Urinary bladder (tissue), 4 donors: ENCODE measurements around the gene RGS16. TPM values are rescaled to one million over a fixed set of nuclear protein-coding genes. Genes with fewer than 3 reads are reported as not detected.

ENCODE experiments used
- DNase-seq: peaks from one replicate; pipeline ENCODE4 v3.0.0-alpha.2; 2015; ENCODE audit errors: extremely low spot score
- H3K27ac ChIP-seq: one replicate; pipeline ENCODE4 v1.5.1; 2013; ENCODE audit warnings: low read depth, mild to moderate bottlenecking, moderate library complexity
- H3K36me3 ChIP-seq: one replicate; pipeline ENCODE4 v1.6.1; 2013; ENCODE audit warnings: mild to moderate bottlenecking, moderate library complexity; ENCODE audit not compliant: insufficient read depth
- H3K4me1 ChIP-seq: one replicate; pipeline ENCODE4 v1.6.1; 2013; ENCODE audit warnings: mild to moderate bottlenecking, moderate library complexity; ENCODE audit not compliant: insufficient read depth
- H3K4me3 ChIP-seq: one replicate; pipeline ENCODE4 v1.5.1; 2013; ENCODE audit warnings: low read depth, low read length
- WGBS: extraction: QIAGEN DNeasy Blood & Tissue Kit; methylation state at CpG from one replicate; pipeline ENCODE4 v1.1.7; 2013; 5-methylcytosine and 5-hydroxymethylcytosine counted together
- polyA plus RNA-seq: library from polyadenylated mRNA; stranded (reverse); fragments of 200-250 nt; gene quantifications from one replicate; pipeline ENCODE4 v1.2.3, GENCODE V29; 2013
- total RNA-seq: library from RNA; depleted of rRNA; stranded (reverse); fragments of >200 nt; gene quantifications from one replicate; pipeline ENCODE4 v1.2.3, GENCODE V29; 2014
- donor health status: healthy with polysubstance abuse.
- donor health status: healthy.

Gene RGS16, protein sequence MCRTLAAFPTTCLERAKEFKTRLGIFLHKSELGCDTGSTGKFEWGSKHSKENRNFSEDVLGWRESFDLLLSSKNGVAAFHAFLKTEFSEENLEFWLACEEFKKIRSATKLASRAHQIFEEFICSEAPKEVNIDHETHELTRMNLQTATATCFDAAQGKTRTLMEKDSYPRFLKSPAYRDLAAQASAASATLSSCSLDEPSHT
- total RNA-seq, result 7.9 TPM
- 5.9 TPM for polyA plus RNA-seq

DNA sequence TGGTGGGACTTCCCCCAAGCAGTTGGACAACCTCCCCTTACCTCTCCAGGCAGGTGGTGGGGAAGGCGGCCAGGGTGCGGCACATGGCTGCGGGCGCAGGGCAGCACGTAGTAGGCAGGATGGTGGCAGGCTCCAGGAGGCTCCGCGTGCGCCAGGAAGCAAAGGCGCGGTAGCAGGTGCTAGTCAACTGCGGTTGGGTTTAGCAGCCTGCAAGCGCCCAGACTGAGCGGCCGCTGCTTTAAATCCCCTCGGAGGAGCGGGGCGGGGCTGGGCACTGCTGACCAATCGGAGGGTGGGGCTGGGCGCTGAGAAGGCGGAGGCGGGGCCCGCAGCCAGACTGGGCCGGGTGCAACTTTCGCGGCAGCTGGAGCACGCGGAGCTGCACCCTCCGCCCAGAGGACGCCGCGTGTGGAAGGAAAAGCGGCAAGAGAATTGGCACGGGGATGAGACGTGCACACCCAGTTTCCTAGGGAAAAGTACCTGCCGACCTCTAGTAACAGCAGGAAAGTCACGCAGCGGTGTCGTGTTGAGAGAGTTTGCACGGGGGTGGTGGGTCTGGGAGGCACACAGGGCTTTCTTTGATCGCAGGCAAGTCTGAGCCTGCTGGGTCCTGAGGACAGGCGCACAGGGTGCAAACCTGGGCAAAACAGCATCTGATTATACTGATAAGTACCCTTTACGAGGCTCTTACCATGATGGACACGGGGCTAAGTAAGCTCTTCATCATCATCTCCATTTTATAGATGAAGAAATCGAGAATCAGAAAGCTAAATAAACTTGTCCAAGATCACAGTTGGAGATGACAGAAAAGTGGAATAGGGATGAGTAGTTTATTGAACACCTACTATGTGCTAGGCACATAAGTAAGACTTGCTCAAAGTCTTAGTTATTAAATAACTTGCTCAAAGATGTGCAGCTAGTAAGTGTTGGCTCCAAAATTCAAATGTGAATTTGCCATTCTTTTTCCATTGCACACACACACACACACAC, at the start of gene RGS16:
Gene RGS16, minus strand, starts transcription at position 215 of the 990 bp plus-strand sequence. Its CDS starts 130 bp downstream, at position 85.
- no peaks in the 10 kb centered on the region for H3K36me3 ChIP-seq
- WGBS, result 5% methylated on average over 44 of the region's 44 CpGs
- no peak within 1 kb of the TSS for H3K27ac ChIP-seq
- H3K4me1 ChIP-seq, result no peaks in the 10 kb centered on the region
- peak; percentile 69 for DNase-seq
- H3K4me3 ChIP-seq, result peak within 1 kb of the TSS; percentile 37

DNA sequence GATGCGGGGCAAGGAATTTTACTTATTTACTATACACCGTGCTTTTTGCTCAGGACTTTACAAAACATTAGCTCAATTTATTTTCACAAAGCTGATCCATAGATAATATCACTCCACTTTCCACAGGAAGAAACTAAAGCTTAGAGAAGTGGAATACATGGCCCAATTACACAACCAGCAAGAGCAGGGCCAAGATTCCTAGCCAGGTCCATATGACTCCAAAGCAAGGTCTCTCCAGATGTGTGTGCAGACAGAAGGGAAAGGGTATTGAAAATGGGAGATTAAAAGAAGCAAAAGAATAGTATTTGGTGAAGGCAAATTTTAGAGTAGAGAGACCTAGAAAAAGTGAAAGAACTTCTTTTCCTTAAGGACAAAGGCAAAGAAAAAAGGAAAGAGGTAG, 49.8 kb upstream of the RGS16 start:
- no peak overlapping the region for H3K4me3 ChIP-seq
- DNase-seq, result no peak
- WGBS, result 78% methylated on average over 2 of the region's 2 CpGs
- H3K36me3 ChIP-seq, result no peaks in the 10 kb centered on the region
- no peak overlapping the region for H3K27ac ChIP-seq
- no peaks in the 10 kb centered on the region for H3K4me1 ChIP-seq

DNA sequence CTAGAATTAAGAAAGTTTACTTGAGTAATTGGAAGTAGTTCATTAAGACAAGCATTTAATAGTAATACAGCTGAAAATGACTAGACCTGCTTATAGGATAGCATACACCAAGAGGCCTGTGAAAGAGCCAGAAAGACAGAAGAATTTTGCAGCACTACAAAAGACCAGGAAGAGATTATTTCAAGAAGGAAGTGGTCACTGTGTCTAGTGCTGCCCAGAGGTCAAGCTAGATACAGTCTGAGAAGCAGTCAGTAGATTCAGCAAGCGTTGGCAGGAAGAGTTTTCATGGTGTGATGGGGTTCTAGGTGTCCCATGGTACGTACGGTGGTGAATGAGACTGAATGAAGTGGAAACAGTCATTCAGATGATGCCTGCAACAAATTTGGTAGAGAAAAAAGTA, 48.7 kb upstream of the RGS16 start:
- no peak overlapping the region for H3K27ac ChIP-seq
- H3K4me1 ChIP-seq, result no peaks in the 10 kb centered on the region
- no peaks in the 10 kb centered on the region for H3K36me3 ChIP-seq
- no peak overlapping the region for H3K4me3 ChIP-seq
- DNase-seq, result no peak
- WGBS, result 55% methylated on average over 3 of the region's 3 CpGs

DNA sequence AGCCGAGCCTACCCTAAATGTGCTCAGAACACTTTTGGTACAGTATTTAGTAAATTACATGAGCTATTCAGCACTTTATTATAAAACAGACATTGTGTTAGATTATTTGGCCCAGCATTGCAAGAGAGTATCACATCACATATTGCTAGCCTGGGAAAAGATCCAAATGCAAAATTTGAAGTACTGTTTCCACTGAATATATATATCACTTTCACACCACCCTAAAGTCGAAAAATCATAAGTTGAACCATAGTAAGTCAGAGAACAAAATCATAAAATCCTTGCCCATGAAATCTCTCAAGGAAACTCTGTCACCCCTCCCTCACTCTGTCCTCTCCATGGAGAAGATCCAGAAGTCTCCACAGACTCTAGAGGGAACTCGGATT, 47.1 kb upstream of the RGS16 start:
- no peak for DNase-seq
- 41% methylated on average over 3 of the region's 3 CpGs for WGBS

DNA sequence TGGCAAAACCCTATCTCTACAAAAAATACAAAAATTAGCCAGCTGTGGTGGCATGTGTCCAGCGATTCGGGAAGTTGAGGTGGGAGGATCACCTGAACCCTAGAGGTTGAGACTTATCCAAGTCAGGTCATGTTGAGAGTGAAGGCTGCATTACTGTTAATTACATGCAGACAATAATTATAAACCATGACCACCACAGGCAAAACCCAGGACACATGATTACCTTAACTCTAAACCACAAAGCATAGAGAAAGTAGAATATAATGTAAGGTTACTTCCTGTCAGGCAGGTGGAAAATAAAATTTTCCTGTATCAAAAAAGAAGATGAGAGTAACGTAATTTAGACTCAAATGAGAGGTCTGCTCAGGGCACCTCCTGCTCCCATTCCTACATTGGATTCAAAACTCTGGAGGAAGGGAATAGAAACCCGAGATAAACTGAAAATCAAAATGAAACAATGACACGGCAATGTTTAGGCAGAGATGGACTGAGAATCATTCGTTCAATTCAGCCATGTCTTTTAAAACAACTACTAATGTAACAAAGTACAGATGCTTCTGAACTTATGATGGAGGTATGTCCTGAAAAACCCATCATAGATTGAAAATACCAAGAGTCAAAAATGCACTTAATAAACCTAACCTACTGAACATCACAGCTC, 46.6 kb upstream of the RGS16 start:
- no peaks in the 10 kb centered on the region for H3K4me1 ChIP-seq

More for the DNA sequence above, 47.1 kb upstream of the RGS16 start:
- Histone ChIP-seq H3K4me3 (no peak overlapping the region), H3K27ac (no peak overlapping the region), H3K36me3 (no peaks in the 10 kb centered on the region), H3K4me1 (no peaks in the 10 kb centered on the region)

DNA sequence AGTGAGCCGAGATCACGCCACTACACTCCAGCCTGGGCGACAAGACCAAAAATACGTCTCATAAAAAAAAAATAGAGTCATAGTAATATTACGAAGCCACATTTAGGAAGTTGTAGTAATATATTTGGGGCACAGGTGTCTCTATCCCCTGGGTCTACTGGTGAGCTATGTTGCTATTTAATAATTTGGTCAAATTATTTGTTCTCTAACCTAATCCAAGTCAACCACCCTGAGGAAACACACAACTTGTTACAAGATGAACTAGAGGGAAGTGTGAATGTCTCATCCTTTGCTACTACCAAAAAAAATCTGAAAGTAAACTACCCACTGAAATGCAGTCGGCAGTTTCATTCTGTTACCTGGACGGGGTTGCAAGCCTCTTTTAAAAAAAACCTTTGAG, 44.9 kb upstream of the RGS16 start:
- Histone ChIP-seq H3K27ac (no peak overlapping the region), H3K4me3 (no peak overlapping the region), H3K36me3 (no peaks in the 10 kb centered on the region), H3K4me1 (no peaks in the 10 kb centered on the region)
- DNase-seq, result no peak
- WGBS, result 95% methylated on average over 7 of the region's 7 CpGs

More for the DNA sequence above, 46.6 kb upstream of the RGS16 start:
- no peak for DNase-seq
- WGBS, result 79% methylated on average over 6 of the region's 6 CpGs
- Histone ChIP-seq H3K4me3 (no peak overlapping the region), H3K36me3 (no peaks in the 10 kb centered on the region), H3K27ac (no peak overlapping the region)

DNA sequence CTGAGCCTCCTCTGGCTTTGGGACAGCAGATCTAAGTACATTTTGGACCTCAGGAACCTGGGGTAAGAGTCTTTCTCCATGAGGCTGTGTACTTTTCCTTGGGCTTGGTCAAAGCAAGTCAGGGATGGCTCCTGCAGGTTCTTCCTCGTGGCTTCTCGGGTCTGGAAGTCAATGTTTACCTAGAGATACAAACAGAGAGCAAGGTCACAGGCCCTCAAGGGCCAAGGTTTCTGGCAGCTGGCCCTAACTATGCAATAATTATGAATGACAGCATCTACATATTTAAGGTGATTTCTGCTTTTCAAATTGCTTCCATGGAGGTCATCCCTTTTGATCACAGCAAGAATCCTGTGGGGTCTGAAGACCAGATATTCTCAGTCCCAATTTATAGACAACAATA, 42.5 kb upstream of the RGS16 start:
- 64% methylated on average over 2 of the region's 2 CpGs for WGBS
- Histone ChIP-seq H3K27ac (no peak overlapping the region), H3K4me3 (no peak overlapping the region), H3K4me1 (no peaks in the 10 kb centered on the region), H3K36me3 (no peaks in the 10 kb centered on the region)
- no peak for DNase-seq

DNA sequence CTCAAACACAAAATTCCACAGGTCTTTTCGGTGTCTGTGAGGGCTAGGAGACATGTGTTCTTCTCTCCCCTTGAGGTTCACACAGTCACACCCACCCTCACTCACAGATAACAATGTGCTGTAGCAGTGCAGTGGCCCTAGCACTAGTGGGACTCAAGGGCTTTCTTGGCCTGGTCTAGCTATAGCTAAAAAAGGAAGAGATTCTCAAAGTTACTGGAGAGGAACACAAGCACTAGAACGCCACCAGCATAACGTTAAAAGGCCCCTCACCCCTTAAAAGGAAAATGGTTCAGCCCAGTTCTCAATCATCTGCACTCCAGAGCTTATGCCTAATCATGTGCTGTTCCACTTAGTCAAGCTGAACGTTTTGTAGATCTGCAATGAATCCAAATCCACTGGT, 40.7 kb upstream of the RGS16 start:
- no peaks in the 10 kb centered on the region for H3K36me3 ChIP-seq
- no peak overlapping the region for H3K4me3 ChIP-seq
- no peak for DNase-seq
- H3K27ac ChIP-seq, result no peak overlapping the region
- whole genome bisulfite sequencing, result 68% methylated on average over 4 of the region's 4 CpGs
- H3K4me1 ChIP-seq, result no peaks in the 10 kb centered on the region

DNA sequence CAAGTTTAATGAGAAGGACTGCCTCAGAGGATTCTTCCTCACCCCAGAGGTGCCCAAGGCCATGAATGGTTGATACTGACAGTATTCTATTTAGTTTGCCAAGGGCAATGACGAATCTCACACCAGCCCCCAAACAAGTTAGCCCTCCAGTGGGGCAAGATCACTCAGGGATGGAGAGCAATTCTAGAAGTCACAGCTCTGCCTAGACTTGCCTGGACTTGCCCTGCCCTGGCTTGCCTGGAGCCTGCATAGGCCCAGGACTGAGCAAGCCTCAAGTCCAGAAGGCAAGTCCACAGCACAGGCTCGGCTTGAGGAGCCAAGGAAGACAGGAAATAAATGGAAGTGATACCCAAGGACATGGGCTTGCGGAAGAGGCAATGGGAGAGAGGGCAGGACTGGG, 39.5 kb upstream of the RGS16 start:
- Histone ChIP-seq H3K4me1 (no peaks in the 10 kb centered on the region), H3K4me3 (no peak overlapping the region), H3K36me3 (no peaks in the 10 kb centered on the region), H3K27ac (no peak overlapping the region)
- WGBS, result 88% methylated on average over 3 of the region's 3 CpGs
- DNase-seq, result no peak

DNA sequence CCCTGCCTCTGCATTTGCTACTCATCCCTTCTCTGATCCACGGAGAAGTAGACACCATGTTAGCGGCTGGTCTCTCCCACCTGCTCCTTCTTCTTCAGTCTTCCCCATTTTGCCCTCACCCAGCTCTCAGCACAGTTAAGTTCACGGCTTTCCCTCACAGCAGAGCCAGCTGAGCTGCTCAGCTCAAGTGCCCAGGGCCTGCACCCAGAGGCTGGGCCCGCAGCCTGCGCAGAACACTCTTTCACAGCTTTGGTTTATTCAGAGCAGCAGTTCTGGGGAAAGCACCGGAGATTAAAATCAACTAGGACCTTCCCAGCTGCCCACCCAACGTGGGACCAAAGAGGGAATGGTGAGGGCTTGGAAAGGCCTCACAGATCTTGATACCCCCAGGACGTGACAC, 38.3 kb upstream of the RGS16 start:
- Histone ChIP-seq H3K4me1 (no peaks in the 10 kb centered on the region), H3K27ac (no peak overlapping the region), H3K36me3 (no peaks in the 10 kb centered on the region), H3K4me3 (no peak overlapping the region)
- WGBS, result 93% methylated on average over 8 of the region's 8 CpGs
- no peak for DNase-seq

DNA sequence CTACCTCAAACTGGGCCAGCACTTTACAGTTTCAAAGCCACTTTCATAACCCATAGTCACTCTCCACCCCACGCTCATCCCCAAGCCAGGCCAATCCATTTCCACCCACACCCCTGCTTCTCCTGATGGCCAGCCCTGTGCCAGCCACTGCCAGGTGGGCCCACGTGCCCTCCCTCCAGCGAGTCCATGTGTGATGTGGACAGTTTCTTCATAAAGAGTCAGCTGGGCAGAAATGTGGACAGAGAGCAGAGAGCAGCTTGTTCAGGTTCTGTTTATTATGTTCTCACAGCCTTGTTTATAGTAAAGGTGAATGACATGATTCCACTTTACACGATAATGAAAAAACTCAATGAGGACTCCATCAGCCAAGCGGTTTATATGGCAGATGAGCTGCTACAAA, 37.4 kb upstream of the RGS16 start:
- no peaks in the 10 kb centered on the region for H3K36me3 ChIP-seq
- no peaks in the 10 kb centered on the region for H3K4me1 ChIP-seq
- WGBS, result 82% methylated on average over 5 of the region's 5 CpGs
- H3K4me3 ChIP-seq, result no peak overlapping the region
- DNase-seq, result no peak
- no peak overlapping the region for H3K27ac ChIP-seq

DNA sequence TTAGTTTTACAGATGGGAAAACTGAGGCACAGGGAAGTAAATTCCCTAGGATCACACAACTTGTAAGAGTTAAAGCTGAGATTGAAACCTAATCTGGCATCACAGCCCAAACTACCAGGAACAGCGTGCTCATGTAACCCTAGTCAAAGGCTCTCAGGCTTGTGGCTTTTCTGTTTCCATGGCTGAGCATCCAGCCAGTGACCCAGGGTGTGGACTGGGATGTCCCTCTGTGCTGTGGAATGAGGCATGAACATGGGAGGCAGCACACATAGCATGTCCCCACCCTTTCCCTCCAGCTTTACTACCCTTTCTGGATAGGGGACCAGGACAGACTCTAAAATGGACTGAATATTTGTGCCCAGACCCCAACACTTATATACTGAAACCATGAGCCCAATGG, 35.1 kb upstream of the RGS16 start:
- Histone ChIP-seq H3K4me3 (no peak overlapping the region), H3K4me1 (no peaks in the 10 kb centered on the region), H3K27ac (no peak overlapping the region), H3K36me3 (no peaks in the 10 kb centered on the region)
- 83% methylated on average over 1 of the region's 1 CpG for WGBS
- DNase-seq, result no peak

DNA sequence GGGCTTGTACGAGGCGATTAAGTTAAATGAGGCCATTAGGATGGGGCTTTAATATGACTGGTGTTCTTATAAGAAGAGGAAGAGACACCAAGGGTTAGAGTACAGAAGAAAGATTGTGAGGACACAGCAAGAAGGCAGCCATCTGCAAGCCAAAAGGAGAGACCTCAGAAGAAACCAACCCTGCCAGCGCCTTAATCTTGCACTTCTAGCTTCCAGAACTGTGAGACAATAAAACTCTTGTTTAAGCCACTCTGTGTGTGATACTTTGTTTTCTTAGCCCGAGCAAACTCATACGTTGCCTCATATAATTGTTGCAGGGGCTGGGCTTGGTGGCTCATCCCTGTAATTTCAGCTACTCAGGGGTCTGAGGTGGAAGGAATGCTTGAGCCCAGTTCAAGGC, 33.6 kb upstream of the RGS16 start:
- Histone ChIP-seq H3K4me3 (no peak overlapping the region), H3K36me3 (no peaks in the 10 kb centered on the region), H3K27ac (no peak overlapping the region), H3K4me1 (no peaks in the 10 kb centered on the region)
- WGBS, result 90% methylated on average over 5 of the region's 5 CpGs
- DNase-seq, result no peak

DNA sequence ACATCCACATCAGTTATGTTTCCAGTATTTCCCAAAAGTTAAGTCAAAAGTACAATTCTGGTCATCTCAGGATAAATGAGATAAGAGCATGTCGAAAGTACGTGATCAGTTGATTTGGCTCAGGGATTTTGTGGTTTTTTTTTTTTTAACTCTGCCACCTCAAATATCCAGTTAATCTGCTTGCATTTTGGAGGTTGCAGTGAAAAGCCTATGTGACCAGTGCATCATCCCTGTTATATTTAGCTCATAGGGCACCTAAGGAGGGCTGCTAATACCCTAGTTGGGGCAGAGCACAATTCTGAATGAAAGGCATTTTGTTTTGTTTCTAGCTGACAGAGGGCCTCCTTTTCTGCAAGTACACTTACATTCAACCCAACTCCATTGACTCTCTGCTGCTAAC, 31.7 kb upstream of the RGS16 start:
- DNase-seq, result no peak
- no peak overlapping the region for H3K4me3 ChIP-seq
- no peak overlapping the region for H3K27ac ChIP-seq
- H3K4me1 ChIP-seq, result no peaks in the 10 kb centered on the region
- H3K36me3 ChIP-seq, result no peaks in the 10 kb centered on the region
- WGBS, result 64% methylated on average over 2 of the region's 2 CpGs
